Keratinocyte (primary cell): ENCODE data around the gene SUFU. TPM values are rescaled to one million over a fixed set of nuclear protein-coding genes. Genes with fewer than 3 reads are reported as not detected.

Experiments used
- DNase-seq: peaks from one replicate; pipeline ENCODE4 v3.0.0-alpha.2; 2011; ENCODE audit warnings: low read depth, missing footprints, low spot score
- FAIRE-seq: peaks from 2 replicates; lab custom pipeline; 2011; peaks lifted over from hg19 to GRCh38; lab: Jason Lieb, UNC
- H2AFZ ChIP-seq: 2 replicates; pipeline ENCODE4 v1.6.0; 2012; ENCODE audit warnings: low read length, control low read depth, inconsistent platforms; ENCODE audit not compliant: control insufficient read depth
- H3K27ac ChIP-seq: 2 replicates; pipeline ENCODE4 v1.5.1; 2011; ENCODE audit warnings: low read length; ENCODE audit not compliant: control insufficient read depth, insufficient read depth
- H3K27me3 ChIP-seq: 3 replicates; pipeline ENCODE4 v1.6.0; 2011; ENCODE audit warnings: low read length; ENCODE audit not compliant: control insufficient read depth, insufficient read depth; ENCODE audit errors: extremely low read depth
- H3K36me3 ChIP-seq, 2 experiments: 2 replicates in 1 of 2; 3 replicates in 1 of 2; pipeline ENCODE4 v1.5.1; 2011; ENCODE audit warnings: low read length in 2 of 2, mild to moderate bottlenecking in 1 of 2; ENCODE audit not compliant: control insufficient read depth in 2 of 2, insufficient read depth in 2 of 2; ENCODE audit errors: extremely low read depth in 1 of 2
- H3K4me1 ChIP-seq: 3 replicates; pipeline ENCODE4 v1.5.1; 2011; ENCODE audit warnings: low read length; ENCODE audit not compliant: control insufficient read depth, insufficient read depth; ENCODE audit errors: extremely low read depth
- H3K4me2 ChIP-seq: 3 replicates; pipeline ENCODE4 v1.6.0; 2011; ENCODE audit warnings: low read depth, low read length; ENCODE audit not compliant: control insufficient read depth, insufficient read depth; ENCODE audit errors: extremely low read depth
- H3K4me3 ChIP-seq, 3 experiments: fragments of 200-600 bp in 1 of 3; sonication (generic) in 1 of 3; 2 replicates in 2 of 3; 3 replicates in 1 of 3; pipeline ENCODE4 v1.5.1; 2011 to 2016; ENCODE audit warnings: low read length in 3 of 3, mild to moderate bottlenecking in 3 of 3, control low read depth in 2 of 3, inconsistent platforms in 1 of 3, low read depth in 1 of 3, mixed read lengths in 1 of 3, mixed run types in 1 of 3, moderate library complexity in 1 of 3; ENCODE audit not compliant: control insufficient read depth in 2 of 3, insufficient read depth in 2 of 3; ENCODE audit errors: extremely low read depth in 1 of 3
- H3K79me2 ChIP-seq: 2 replicates; pipeline ENCODE4 v1.6.0; 2012; ENCODE audit warnings: low read length; ENCODE audit not compliant: control insufficient read depth, insufficient read depth
- H3K9ac ChIP-seq: 3 replicates; pipeline ENCODE4 v1.6.0; 2011; ENCODE audit warnings: low read length; ENCODE audit not compliant: control insufficient read depth, insufficient read depth; ENCODE audit errors: extremely low read depth
- H3K9me1 ChIP-seq: 3 replicates; pipeline ENCODE4 v1.6.0; 2011; ENCODE audit warnings: low read length; ENCODE audit not compliant: control insufficient read depth, insufficient read depth; ENCODE audit errors: extremely low read depth
- H3K9me3 ChIP-seq: 2 replicates; pipeline ENCODE4 v1.5.1; 2012; ENCODE audit warnings: low read depth, low read length; ENCODE audit not compliant: control insufficient read depth
- H4K20me1 ChIP-seq: 3 replicates; pipeline ENCODE4 v1.6.0; 2011; ENCODE audit warnings: low read length; ENCODE audit not compliant: control insufficient read depth, insufficient read depth; ENCODE audit errors: extremely low read depth
- CTCF ChIP-seq, 3 experiments: IDR thresholded peaks in 1 of 3; conservative IDR thresholded peaks in 1 of 3; optimal IDR thresholded peaks in 1 of 3; 2 replicates in 2 of 3; 3 replicates in 1 of 3; pipeline versions ENCODE3 to v1.5.1; 2011; ENCODE audit warnings: low read length in 3 of 3, mild to moderate bottlenecking in 3 of 3, moderate library complexity in 2 of 3, control low read depth in 1 of 3, inconsistent platforms in 1 of 3; ENCODE audit not compliant: insufficient read depth in 2 of 3; ENCODE audit errors: extremely low read depth in 1 of 3
- EZH2 ChIP-seq: IDR thresholded peaks from one replicate; pipeline ENCODE4 v1.6.1; 2012; ENCODE audit warnings: inconsistent platforms, mild to moderate bottlenecking, low read length, moderate library complexity
- dilution Hi-C: fragments of 300-500 bp; cut with MboI; formaldehyde crosslinking; loops from one replicate; pipeline ENCODE4 v1.7.0; 2020; ENCODE audit warnings: low sequenced_read_pairs; ENCODE audit not compliant: extremely low pct_ligation_motif_present
- polyA plus RNA-seq, 5 experiments: library from polyadenylated mRNA; depleted of rRNA in 3 of 5; stranded (reverse) in 3 of 5; stranded (forward) in 1 of 5; unstranded in 1 of 5; fragments of >200 nt; gene quantifications; 1 replicate in 1 of 5; 2 replicates in 3 of 5; 3 replicates in 1 of 5; pipeline versions ENCODE4 v1.2.1 to v1.2.3, GENCODE V29; 2011 to 2012; ENCODE audit warnings: missing spikeins in 2 of 5, low read depth in 1 of 5, low replicate concordance in 1 of 5

SUFU gene
- polyA plus RNA-seq, 1 donor (not counting 4 experiments of a cell fraction or from before 2014, with no cell fraction given), result 3.7 TPM

DNA sequence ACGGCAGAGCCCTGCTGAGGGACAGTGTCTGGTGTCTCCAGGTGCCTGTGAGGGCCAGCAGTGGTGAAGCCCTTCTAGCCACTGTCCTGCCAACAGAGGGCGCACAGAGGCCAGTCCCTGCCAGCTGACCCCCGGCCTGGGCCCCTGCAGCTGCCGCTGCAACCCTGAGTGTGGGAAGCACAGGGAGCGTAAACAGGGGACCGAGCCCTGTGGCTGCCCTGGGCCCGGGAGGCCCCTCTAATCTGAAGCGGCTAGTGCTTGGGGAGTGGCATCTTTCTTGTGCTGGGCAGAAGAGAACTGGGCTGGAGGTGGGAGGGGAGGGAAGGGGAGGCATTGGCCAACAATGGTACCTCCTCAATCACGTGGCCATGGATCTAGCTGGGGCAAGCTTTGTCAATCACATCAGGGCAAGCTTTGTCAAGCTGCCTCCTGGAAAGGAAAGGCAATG lies 175.1 kb downstream of the SUFU start:
- TF ChIP-seq EZH2 (no peak), CTCF (optimal IDR thresholded peaks at IDR 0.05 in 1 of 3, IDR thresholded peaks at IDR 0.05 in 1 of 3, conservative IDR thresholded peaks at IDR 0.05 in 1 of 3; ENCODE audit: extremely low read depth in 1 of 3, insufficient read depth in 2 of 3, low read length in 3 of 3) (peak; percentile 40 to 78 (median 75))
- Histone ChIP-seq H2AFZ (no peak overlapping the region), H3K4me2 (no peak overlapping the region), H3K9me1 (no peaks in the 10 kb centered on the region), H3K9me3 (no peaks in the 10 kb centered on the region), H3K79me2 (no peaks in the 10 kb centered on the region), H3K9ac (no peak overlapping the region), H4K20me1 (no peaks in the 10 kb centered on the region), H3K27ac (no peak overlapping the region), H3K27me3 (no peaks in the 10 kb centered on the region), H3K4me3 (no peak overlapping the region), H3K36me3 (peaks cover 0 to 3% of the 10 kb centered on the region in 2 experiments), H3K4me1 (peaks cover 17% of the 10 kb centered on the region)
- dilution Hi-C loops, result no loop called here
- no peak for DNase-seq
- FAIRE-seq, result no peak

DNA sequence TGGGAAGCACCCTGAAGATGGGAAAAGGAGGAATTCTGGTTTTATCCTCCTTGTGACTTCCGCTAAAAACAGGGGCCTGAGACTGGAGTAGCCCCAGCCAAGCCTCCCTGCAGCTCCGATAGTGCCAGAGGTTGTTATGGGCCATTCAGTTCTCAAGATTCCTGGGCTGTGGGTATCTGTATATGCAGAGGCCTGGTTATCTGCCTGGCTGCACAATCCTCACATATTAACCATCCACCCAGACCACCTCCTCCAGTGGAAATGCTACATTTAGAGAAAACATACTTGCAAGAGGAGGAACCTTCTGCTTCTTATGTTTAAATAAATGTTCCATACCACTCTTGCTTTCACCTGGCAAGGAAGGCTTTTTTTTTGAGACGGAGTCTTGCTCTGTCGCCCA lies 175.8 kb downstream of the SUFU start:
- H3K4me1 ChIP-seq, result peaks cover 10% of the 10 kb centered on the region
- no peak overlapping the region for H3K4me2 ChIP-seq
- no peak overlapping the region for H2AFZ ChIP-seq
- no peaks in the 10 kb centered on the region for H3K9me3 ChIP-seq
- H4K20me1 ChIP-seq, result no peaks in the 10 kb centered on the region
- H3K4me3 ChIP-seq, result no peak overlapping the region
- no peak for FAIRE-seq
- no peaks in the 10 kb centered on the region for H3K9me1 ChIP-seq
- no peaks in the 10 kb centered on the region for H3K27me3 ChIP-seq
- no peaks in the 10 kb centered on the region for H3K79me2 ChIP-seq
- DNase-seq, result no peak
- H3K27ac ChIP-seq, result no peak overlapping the region
- H3K36me3 ChIP-seq, result peaks cover 0 to 3% of the 10 kb centered on the region in 2 experiments
- dilution Hi-C loops, result no loop called here
- H3K9ac ChIP-seq, result no peak overlapping the region
- TF ChIP-seq CTCF (optimal IDR thresholded peaks at IDR 0.05 in 1 of 3, IDR thresholded peaks at IDR 0.05 in 1 of 3, conservative IDR thresholded peaks at IDR 0.05 in 1 of 3; ENCODE audit: extremely low read depth in 1 of 3, insufficient read depth in 2 of 3, low read length in 3 of 3), result no peak
